GM20000 (cell line): Measurements from ENCODE around the gene ARAP1.

Experiments used
- DNase-seq: peaks from one replicate; pipeline ENCODE4 v3.0.0; 2012; ENCODE audit warnings: low spot score
- CTCF ChIP-seq: IDR thresholded peaks from 2 replicates; pipeline ENCODE4 v1.5.1; 2012; ENCODE audit warnings: mild to moderate bottlenecking, control low read depth; ENCODE audit errors: extremely low read depth, missing control alignments

Gene ARAP1

DNA sequence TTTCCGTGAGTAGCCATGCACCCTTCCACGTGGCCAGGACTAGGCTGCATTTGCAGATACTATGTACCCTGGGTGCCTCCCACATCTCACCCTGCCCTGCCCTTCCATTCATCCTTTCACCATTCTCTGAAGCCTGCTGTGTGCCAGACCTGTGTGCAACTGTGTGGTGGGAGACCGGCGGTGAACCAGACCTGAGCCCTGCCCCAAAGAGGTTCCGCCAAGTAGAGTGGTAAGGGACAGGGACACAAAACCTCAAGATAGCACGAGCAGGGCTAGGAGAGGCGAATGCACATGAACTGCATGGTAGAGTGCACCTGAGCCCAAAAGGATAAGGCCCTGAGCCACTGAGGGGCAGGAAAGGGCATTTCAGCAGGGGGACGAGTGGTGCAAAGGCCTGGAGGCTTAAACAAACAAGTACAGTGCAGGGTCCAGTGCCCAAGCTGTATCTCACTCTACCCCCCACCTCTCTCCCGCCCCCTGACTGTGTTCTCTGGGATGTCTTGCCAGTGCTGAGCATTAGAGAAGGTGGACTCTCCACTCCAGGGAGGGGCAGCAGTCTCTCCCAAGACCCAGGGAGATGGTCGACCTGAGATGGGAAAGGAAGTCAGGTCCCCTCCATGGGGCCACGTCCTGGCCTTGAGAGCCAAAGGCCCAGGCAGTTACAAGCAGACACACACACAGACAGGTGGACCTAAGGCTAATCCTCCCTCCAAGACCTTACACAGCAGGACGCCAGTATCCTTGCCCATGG is 14.1 kb upstream of the ARAP1 start:
- no peak for TF ChIP-seq CTCF
- DNase-seq: no peak

- DNase-seq: no peak
Measured at GRCh38 chr11:72764503-72764902, 12.3 kb upstream of the ARAP1 start.

GRCh38 chr11:72763823-72764222 is 11.6 kb upstream of the ARAP1 start:
- TF ChIP-seq CTCF: no peak

More at GRCh38 chr11:72764503-72764902, 12.3 kb upstream of the ARAP1 start:
- TF ChIP-seq CTCF: no peak

DNA sequence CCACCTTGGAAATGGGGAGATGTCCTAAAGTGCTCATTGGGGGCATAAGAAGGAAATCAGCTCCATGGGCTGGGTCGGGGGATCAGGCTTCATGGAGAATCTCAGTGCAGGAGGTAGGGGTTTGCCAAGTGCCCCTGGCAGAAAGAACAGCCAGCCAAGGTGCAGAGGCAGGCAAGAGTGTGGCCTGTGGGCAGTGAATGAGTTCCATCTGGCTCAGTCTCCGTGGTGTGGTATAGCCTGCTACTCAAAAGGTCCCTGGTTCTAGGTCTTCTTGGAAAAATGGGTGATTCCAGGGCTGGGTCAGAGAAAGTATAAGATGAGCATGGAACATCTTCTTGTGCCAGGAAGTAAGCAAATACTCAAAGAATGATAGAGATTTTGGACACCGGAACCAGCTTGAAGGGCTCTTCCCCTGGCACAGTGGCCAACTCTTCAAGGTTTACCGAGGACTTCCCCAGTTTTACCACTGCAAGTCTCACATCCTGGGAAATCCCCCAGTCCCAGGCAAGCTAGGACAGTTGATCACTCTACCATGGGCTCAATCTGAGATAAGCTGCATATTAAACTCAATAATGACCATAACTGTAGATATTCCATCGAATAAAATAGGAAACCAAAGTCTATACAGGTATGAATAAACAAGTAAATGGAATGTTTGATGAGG is 10.6 kb upstream of the ARAP1 start:
- TF ChIP-seq CTCF: no peak
- peak; percentile 72 for DNase-seq

More at GRCh38 chr11:72763823-72764222, 11.6 kb upstream of the ARAP1 start:
- no peak for DNase-seq

- no peak for DNase-seq
- TF ChIP-seq CTCF: no peak
Measured at GRCh38 chr11:72760539-72761405, 8.6 kb upstream of the ARAP1 start.

- TF ChIP-seq CTCF: no peak
- DNase-seq: no peak
Measured at GRCh38 chr11:72759468-72759985, 7.3 kb upstream of the ARAP1 start.
